ENCODE measurements around the gene LRCH1.
"Not testable (repeated sequence)": the region's sequence is repeated elsewhere in the genome, so short reads cannot be mapped to it uniquely, and the experiment has no call there.

The LRCH1 gene, protein sequence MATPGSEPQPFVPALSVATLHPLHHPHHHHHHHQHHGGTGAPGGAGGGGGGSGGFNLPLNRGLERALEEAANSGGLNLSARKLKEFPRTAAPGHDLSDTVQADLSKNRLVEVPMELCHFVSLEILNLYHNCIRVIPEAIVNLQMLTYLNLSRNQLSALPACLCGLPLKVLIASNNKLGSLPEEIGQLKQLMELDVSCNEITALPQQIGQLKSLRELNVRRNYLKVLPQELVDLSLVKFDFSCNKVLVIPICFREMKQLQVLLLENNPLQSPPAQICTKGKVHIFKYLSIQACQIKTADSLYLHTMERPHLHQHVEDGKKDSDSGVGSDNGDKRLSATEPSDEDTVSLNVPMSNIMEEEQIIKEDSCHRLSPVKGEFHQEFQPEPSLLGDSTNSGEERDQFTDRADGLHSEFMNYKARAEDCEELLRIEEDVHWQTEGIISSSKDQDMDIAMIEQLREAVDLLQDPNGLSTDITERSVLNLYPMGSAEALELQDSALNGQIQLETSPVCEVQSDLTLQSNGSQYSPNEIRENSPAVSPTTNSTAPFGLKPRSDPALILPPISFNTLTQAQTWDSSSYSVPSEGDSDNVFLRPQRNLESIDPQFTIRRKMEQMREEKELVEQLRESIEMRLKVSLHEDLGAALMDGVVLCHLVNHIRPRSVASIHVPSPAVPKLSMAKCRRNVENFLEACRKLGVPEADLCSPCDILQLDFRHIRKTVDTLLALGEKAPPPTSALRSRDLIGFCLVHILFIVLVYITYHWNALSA

DNA sequence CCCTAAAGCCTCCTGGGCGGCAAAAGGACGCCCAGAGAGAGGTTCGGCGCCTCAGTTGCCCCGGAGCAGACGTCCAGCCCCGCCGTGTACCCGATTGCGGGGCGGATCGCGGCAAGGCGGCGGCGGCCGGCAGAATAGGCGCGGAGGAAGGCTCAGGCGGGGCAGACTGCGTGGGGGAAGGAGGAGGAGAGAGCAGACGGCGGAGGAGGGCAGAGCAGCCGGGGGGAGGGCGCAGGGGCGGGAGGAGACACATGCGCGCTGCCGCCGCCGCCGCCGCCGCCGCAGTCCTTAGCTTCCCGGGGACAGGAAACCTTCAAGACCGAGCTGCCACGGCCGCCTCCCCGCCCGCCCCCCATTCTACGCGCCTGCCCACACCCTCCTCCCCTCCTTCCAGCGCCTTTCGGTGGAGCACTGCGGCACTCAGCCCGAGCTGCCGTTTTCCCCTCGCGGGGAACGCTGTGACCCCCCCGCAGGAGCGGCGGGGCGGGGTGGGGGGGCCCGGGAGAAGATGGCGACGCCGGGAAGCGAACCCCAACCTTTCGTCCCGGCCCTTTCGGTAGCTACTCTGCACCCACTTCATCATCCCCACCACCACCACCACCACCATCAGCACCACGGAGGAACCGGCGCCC lies at the start of gene LRCH1:
LRCH1 (plus strand) TSS at position 282 of the 632 bp plus-strand sequence; CDS start at position 509, 227 bp downstream.
- DNase-seq, result peak; percentile 88 to 90

DNA sequence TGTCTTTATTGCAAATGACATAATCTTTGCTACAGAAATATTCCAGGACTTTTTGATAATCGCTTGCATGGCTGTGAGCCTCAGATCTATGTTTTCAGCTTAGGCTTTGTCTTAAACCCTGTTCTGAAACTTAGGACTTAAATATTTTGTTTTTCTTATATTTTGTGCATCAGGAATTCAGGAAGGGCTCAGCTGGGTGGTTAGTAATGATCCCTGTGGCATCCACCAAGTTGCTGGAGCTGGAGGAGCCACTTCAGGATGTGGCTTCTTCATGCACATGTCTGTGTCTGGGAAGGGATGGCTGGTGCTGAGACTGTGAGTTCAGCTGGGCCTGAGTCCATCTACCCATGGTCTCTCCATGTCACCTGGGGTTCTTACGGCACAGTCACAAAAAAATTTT lies 48.9 kb upstream of the LRCH1 start:
- DNase-seq, result no peak

DNA sequence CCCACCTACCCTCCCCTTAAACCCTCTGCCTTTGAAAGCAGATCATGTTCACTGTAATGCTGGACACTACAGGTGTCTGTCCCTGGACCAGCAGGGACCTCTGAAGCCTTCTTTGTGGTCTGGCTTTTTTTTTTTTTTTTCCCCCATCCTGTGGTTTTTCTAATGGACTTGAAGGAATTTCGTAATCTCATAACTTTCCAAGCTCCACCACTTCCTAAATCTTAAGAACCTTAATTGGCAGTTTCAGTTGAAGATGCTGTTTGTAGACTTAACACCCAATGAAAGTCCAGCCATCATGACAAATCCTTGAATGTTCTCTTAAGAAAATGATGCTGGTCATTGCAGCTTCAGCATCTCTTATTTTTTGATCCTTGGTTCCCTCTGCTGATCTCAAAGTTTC lies 45.0 kb upstream of the LRCH1 start:
- no peak for DNase-seq

DNA sequence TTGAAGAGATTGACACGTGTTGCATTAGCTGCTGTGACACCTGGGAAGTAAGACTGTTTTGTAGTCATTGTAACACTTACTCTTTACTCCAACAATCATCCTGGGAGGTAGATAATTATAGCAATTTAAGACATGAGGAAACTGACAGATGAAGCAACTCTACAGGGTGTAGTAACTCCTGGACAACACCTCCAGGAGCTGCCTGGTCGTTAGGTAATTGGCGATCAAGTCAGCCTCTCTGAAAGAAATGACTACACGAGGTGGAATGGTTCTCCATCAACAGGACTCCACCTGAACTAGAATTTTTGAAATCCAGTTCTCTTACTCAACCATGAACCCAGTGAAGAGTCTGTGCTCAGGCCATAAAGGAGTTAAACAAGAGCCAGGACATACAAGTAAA lies 43.0 kb upstream of the LRCH1 start:
- DNase-seq, result no peak

DNA sequence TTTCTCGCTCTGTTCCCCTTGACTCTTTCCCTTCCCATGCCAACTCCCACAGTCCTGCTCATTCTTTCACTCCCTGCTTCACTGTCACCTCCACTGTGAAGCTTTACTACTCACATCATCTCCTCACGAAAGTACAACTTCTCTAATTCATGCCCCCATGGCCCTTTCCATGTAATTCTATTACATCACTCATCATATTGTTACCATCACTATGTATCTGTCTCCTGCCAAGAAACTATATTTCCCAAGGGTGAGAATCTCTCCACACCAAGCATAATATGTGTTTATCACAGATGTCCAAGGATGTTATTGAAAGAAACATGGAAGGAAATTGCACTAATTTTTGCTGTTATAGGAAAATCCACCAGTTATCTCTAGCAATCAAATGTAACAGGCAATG lies 37.2 kb upstream of the LRCH1 start:
- no peak for DNase-seq

DNA sequence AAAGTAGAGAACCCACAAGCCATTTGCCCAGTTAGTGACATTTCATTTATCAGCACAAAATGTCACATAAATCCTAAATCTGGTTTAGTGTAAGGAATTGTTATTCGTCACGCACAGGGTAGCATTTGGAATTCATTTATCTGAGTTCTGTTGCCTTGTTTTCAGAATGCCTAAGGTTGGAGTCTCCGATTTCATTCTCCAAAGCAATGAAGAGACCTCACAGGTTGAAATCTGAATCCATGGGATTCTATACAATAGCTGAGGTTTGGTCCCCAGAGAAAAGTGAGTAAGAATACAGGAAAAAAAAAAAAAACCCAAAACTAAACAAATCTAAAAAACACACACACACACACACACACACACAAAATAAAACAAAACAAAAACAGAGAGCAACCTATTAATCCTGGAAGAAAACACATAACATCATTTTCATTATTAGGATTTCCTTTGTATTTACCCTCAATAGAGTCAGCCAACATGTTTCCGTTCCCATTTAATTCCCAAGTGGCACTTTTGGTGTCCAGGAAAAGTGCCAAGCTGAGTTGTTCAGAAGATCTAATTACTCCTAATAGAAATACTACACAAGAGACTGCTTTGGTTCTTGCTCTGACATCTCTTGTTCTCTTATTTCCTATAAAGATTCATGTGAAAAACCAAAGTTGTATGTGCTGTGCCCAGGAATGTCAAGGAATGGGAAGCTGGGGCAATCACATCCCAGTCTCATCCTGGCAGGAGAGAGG lies 36.2 kb upstream of the LRCH1 start:
- no peak for DNase-seq

DNA sequence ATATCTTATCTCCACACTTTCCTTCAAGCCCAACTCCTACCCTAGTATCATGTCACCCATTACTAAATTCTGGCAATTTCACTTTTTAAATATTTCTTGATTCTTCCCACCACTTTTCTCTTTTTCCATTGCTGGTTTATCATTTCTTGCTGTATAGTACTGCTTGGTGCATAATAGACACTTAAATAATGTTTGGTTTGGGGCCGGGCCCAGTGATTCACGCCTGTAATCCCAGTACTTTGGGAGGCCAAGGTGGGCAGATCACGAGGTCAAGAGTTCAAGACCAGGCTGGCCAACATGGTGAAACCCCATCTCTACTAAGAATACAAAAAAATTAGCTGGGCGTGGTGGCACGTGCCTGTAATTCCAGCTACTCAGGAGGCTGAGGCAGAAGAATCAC lies 35.2 kb upstream of the LRCH1 start:
- DNase-seq, result not testable (repeated sequence)

DNA sequence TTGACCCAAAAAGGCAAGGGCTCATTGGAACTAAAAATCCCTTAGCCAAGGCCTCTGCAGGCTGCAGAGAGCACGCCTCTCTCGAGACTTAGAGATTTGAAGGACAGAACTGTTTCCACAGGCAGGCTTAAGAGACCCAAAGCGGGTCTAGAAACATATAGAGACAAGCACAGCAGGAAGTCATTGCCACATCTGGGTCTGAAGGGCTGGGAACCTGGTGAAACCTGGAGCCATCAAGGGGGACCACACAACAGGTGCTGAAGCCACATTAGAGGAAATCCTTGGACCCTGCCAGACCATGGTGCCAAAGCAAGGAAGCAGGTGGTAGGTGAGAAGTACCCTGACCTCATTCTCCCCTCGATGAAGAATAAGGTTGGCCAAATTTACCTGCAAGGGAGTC lies 33.8 kb upstream of the LRCH1 start:
- DNase-seq, result no peak

DNA sequence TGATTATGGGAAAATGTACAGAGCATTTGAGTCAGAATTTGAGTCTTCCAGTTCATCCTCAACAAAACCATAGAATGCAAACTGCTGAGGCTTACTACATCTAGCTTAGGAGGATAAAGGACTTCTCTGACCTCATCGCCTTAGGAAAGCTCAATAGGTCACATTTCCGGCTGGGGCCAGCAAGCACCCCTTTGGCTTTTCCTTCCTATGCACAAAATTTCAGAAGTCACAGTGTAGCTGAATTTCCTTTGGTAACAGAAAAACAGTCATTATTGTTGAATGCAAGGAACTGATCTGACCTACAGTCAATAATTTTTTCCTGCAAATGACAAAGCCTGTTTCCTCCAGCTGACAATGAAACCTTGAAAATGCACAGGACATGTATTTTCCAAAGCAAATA lies 32.8 kb upstream of the LRCH1 start:
- DNase-seq, result no peak

DNA sequence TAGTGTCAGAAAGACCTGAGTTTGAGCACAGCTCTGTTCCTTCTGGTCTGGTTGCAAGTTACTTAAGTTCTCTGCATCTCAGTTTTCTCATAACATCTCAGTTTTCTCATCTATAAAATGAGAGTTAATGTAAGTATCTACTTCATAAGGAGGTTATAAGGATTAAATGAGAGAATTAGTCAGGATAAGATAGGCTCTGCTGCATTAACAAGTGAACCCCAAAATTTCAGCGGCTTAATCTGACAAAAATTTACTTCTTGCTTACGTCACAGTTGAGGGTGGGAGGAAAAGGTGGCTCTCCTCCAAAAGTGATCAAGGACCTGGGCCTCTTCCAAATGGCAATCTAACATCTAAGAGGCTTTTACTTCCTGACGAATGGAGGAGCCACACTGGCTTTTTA lies 31.5 kb upstream of the LRCH1 start:
- DNase-seq, result no peak

DNA sequence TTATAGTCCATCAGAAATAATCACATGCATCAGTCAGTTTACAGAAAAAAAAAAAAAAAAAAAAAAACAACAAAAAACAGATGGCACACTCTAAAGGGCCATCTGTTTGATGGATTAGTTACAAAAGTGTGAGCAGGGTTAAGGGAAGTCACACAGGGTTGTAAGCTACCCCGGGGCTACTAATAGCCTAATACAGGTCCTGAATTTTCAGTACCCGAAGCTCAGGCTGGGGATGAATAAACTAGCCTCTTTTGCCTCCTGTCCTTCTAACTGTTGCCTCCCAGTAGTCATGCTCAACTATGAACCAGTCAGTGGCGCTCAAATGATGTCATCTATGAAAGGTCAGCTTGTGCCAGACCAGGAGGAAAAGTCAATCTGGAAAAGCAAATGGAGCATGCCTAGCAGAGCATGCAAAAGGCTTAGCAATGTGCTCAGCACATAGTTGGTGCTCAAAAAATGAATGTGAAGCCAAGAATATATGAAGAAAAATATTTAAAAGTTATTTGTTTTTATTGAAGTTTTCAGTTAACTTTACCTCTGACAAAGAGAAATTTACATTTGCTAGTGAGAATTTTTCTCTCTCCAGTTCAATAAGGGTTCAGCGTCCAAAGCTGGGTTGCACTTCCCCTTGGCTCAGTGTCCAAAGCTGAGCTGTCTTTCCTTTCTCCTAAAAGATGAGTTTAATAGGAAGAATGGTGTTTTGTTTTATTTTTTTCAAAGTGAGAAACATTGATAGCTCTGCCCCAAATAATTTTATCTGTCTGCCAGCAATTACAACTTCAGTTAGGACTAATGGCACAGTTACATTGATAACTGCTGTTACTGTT lies 30.8 kb upstream of the LRCH1 start:
- no peak for DNase-seq

DNA sequence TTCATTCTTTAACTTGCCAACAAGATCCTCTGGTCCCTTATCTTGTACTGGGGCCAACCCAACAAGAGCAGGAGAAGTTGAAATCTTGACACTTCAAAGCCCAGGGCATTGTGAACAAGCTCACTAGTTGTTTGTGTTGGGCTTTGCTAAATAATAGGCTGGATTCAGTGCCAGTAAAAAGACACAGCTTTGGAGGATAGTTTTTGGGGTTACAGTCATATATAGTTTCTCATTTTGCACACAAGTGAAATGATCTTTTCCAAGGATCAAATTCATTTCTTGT lies 30.3 kb upstream of the LRCH1 start:
- DNase-seq, result no peak

DNA sequence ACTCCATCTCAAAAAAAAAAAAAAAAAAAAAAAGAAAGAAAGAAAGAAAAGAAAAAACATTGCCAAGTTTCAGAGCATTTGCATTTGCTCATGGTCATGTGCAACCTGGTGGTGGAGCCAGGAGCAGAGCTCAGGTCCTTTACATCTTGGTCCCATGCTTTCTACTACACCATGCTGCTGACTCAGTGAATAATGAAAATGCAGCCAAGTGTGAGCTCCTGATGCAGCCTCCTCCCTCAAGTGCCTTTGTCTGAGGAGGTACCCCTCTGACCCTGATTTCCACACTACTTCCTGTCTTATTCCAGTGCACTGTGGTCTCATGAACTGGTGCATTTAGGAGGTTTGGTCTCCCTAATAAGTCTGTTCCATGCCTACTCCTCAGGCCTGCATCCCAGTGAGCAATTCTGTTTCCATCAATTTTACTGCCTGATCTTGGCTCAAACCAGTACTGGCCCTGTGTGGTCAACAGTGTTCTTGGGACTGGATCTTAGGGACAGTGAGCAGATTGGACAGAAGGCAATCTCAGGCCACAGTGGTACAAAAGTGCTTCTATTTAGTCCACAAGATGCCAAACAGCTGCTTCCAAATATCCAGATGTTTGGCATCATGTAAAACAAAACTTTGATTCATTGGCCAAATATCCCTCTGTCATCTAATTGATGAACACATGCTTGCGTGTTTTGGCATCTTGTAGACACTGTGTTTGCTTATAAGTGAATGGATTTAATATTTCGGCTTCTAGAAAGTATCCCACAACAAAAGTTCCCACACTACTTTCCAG lies 28.8 kb upstream of the LRCH1 start:
- DNase-seq, result no peak

DNA sequence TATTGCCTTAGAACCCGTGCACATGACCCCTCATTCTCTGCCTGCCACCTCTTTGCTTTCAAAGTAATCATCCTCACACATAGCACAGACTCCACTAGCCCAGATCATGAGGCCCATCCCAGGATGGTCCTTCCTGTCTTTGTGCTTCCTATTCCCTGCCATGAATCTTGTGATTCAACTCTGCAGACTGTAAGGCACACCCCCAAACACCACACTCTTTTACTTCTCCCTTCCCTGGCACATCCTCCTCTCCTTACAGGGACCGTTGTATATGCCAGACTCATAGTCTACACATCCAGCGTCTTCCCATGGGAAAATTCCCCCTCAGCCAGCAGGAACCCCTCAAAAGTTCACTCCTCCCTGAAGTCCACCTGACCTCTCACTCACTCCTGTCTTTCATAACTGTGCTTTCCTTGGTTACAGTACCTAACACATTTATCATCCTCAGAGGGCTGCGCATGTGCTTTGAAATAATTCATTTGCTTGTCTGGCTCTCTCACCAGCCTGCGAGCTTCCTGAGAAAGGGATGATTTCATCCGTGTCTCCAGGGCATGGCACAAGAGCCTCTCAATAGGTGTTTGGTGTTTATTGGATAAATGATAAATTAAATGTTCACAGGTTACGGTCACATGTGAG lies 26.8 kb upstream of the LRCH1 start:
- no peak for DNase-seq

DNA sequence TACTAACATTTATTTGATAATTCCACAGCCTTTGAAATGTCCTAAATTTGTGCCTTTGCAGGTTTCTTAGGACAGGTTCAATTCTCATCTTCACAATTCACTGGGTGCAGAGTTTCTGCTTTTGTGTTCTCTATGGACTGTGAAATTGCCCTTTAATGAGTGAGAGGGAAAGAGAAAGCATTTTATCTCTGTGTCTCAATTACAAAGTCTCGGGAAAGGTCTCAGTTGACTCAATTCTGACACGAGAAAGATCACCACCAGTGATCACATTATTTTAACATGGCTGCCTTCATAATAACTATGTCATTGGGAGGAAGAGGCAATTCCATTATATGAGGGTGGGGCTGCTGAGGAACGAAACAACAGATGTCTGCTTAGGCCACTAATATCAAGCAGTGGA lies 26.2 kb upstream of the LRCH1 start:
- no peak for DNase-seq

DNA sequence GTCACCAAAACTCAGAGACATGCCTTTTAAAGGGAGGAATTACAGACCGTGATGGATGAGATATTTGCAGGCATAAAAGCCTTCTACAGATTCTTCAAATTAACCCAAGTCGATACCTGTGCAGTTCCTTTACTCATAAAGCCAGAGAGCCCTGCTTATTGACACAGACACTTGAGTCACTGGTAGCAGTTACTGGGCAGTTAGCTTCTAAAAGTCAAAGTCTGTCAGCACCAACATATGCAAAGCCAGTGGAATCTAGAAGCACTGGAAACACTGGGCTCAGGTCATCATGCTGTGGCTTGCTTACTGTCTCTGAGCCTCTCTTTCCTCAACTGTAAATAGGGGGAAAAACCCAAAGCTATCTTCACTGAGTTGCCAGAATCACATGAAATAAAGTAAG lies 25.7 kb upstream of the LRCH1 start:
- no peak for DNase-seq

DNA sequence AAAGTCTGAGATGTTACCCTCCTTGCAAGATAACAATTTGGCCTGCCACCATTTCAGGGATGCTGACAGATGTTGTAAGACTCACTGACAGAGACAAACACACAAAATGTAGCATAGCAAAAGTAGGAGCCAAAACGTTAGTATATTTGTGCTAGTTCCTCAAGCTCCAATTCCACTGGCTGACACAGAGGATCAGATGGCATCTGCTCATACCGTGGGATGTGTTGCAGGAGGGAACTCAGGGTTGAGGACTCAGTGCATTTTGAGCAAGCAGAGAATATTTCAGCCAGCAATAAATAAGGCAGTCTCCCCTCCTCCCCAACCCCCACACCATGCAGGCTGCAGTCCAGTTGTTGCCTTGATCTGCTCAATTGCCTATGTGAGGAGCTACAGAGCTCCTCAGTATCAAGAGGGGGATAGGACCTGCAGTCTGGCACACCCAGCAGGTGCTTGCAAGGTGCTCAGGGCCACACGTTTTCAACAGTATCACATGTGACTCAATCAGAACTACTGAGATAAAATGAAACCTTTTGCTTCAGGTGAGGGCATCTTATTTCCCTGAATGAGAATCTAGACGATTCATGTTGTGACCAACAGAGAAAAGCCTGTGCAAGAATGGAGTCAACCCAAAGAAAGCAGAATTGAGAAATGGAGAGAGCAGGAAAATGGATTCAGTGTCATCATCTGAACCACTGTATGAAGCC lies 23.6 kb upstream of the LRCH1 start:
- DNase-seq, result no peak

DNA sequence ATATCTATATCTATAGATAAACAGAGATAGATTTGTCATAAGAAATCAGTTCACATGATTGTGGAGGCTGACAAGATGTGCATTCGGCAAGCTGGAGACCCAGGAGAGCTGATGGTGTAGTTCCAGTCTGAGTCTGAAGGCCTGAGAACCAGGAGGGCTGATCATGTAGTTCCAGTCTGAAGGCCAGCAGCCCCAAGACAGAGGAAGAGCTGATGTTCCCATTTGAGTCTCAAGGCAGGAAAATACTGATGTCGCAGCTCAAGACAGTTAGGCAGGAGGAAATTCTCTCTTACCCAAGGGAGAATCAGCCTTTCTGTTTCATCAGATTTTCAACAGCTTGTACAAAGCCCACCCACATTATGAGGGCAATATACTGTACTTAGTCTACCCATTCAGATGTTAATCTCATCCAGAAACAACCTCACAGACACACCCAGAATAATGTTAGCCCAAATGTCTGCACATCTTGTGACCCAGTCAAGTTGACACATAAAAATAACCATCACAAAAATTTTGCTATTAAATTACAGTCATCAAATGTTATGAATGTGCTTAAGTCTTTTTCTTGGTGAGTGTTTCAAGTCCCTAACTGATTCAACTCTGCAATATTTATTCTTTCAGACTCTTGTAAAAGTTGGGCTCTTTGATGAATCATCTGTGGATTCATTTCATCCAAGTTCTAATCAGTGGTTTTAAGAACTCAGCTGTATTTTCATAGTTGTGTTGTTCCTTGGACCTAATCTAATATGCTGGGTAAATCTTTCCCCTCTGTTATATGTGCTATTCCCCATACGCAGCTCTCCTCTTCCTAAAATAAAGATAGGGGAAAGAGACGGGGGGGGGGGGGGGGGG lies 22.7 kb upstream of the LRCH1 start:
- no peak for DNase-seq

DNA sequence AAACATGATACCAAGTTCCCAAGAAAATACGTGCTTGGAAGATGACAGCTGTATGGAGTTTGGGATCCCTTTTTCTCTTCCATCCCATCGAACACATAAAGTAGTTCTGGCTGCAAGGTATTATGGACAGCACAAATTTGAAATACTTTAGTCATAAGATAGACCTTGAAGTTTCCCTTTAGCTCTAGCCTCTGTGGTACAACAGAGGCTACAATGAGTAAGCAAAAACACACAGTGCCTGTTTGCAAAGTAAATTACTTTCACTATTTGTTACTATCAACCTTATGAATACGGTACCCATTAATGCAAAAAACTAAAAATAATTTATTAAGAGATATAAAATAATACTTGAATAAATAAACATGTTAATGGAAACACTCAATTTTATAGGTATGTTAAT lies 21.0 kb upstream of the LRCH1 start:
- no peak for DNase-seq

DNA sequence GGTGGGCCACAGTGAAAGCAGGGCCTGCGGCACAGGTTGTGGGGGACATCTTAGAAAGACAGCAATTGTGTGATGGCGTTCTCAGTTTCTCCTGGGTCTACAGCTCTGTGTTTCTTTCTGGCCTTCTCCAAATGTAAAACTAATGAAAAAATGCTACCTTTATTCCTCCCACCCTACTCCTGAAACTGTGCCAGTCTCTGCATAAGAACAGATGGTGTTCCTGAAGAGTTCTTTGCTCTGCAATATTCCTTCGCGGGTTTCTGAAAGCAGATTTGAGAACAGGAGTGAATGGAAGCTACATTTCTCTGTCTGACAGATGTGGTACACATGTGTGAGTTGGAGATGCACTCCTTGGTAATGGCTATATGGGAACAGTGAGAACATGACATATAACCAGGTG lies 18.0 kb upstream of the LRCH1 start:
- DNase-seq, result no peak

Data from activated CD4-positive, alpha-beta T cell treated with anti-CD3 and anti-CD28 coated beads for 4 hours (primary cell).